OCI-LY3 (cell line): ENCODE results near the gene PNKP.

ENCODE experiments used
- H2AFZ ChIP-seq: fragments of 200-600, 300-600 bp; shearing (Covaris generic); 2 replicates; pipeline ENCODE4 v1.6.0; 2014; ENCODE audit warnings: antibody characterized with exemption, low read depth, low read length
- H3K27ac ChIP-seq: fragments of 200-600, 300-600 bp; sonication (generic); 2 replicates; pipeline ENCODE4 v1.5.1; 2014; ENCODE audit warnings: mild to moderate bottlenecking, low read length, moderate library complexity, mixed read lengths
- H3K27me3 ChIP-seq: fragments of 200-600, 300-600 bp; sonication (generic); 2 replicates; pipeline ENCODE4 v1.6.1; 2014; ENCODE audit warnings: low read depth, low read length, mixed read lengths
- H3K36me3 ChIP-seq: fragments of 200-600, 300-600 bp; sonication (generic); replicated peaks from 2 replicates; pipeline ENCODE3; 2014; ENCODE audit warnings: low read depth, low read length, mixed read lengths
- H3K4me1 ChIP-seq: fragments of 300-600, 200-600 bp; sonication (generic); 2 replicates; pipeline ENCODE4 v1.6.1; 2014; ENCODE audit warnings: low read length, mixed read lengths
- H3K4me2 ChIP-seq: fragments of 200-600, 300-600 bp; sonication (generic); 2 replicates; pipeline ENCODE4 v1.6.1; 2014; ENCODE audit warnings: low read length, mixed read lengths
- H3K4me3 ChIP-seq: fragments of 300-600, 200-600 bp; sonication (generic); 2 replicates; pipeline ENCODE4 v1.5.1; 2014; ENCODE audit warnings: antibody characterized with exemption, mild to moderate bottlenecking, low read length, moderate library complexity
- H3K79me2 ChIP-seq: fragments of 300-600, 200-600 bp; shearing (Covaris generic); 2 replicates; pipeline ENCODE4 v1.6.1; 2014; ENCODE audit warnings: mild to moderate bottlenecking, low read length, mixed read lengths
- H3K9ac ChIP-seq: fragments of 300-600, 200-600 bp; shearing (Covaris generic); 2 replicates; pipeline ENCODE4 v1.6.0; 2014; ENCODE audit warnings: mild to moderate bottlenecking, low read length, moderate library complexity
- H3K9me3 ChIP-seq: fragments of 200-600, 300-600 bp; shearing (Covaris generic); 2 replicates; pipeline ENCODE4 v1.6.1; 2014; ENCODE audit warnings: low read length, mixed read lengths; ENCODE audit not compliant: insufficient read depth
- H4K20me1 ChIP-seq: fragments of 200-600, 300-600 bp; sonication (generic); 2 replicates; pipeline ENCODE4 v1.6.1; 2016; ENCODE audit warnings: low read length, mixed read lengths; ENCODE audit not compliant: insufficient read depth
- EZH2phosphoT487 ChIP-seq: fragments of 200-600 bp; shearing (Covaris generic); IDR thresholded peaks from 2 replicates; pipeline ENCODE4 v1.6.1; 2018; ENCODE audit warnings: antibody characterized with exemption, mixed run types, low read depth
- TF ChIP-seq, protein P1 (sequence below): fragments of 200-600, 300-600 bp; sonication (generic); IDR thresholded peaks from 2 replicates; pipeline ENCODE4 v1.5.1; 2014; ENCODE audit warnings: antibody characterized with exemption, low read length, low read depth

PNKP gene

DNA sequence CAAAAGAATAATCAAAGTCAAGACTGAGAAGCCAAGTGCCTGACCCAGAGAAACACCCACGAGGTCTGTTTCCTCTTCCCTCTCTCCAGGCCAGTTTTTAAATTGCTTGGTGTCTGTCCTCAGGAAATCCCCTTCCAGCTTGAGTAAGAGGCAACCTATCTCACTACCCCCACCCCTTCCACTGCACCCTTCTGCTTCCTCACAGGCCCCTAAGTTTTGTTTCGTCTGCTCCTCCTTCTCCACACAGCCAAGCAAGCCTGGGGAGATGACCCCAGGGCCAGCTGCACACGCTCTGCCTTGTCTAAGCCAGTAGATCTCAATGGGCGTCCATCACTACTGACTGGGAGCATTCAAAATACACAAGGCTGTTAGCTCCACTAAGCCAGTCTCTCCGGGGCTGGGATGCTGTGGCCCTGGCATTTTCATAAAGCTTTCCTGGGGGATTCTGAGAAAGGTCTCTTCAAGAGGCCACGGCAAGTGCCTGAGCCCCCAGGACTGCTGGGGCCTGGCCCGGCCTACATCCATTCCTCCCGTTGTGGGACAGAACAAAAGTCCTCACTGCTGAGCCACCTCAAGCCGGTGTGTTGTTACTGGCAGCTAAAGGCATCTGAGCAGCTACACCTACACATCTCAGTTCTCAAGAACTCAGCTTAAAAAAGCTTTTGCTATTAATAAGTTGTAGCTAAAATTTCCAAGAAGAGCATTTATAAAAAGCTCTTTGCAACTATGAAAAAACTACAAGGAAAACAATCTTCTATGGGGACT is 44.2 kb upstream of the PNKP start:
- peaks cover 72% of the 10 kb centered on the region for H3K79me2 ChIP-seq
- peak overlapping the region; percentile 89 for H3K9ac ChIP-seq
- peaks cover 75% of the 10 kb centered on the region for H3K36me3 ChIP-seq
- H3K4me3 ChIP-seq, result peak overlapping the region; percentile 44
- peaks cover 80% of the 10 kb centered on the region for H3K4me1 ChIP-seq
- H3K27ac ChIP-seq, result peak overlapping the region; percentile 95
- peak overlapping the region; percentile 75 for H3K4me2 ChIP-seq
- H3K9me3 ChIP-seq, result no peaks in the 10 kb centered on the region
- TF ChIP-seq, protein P1, sequence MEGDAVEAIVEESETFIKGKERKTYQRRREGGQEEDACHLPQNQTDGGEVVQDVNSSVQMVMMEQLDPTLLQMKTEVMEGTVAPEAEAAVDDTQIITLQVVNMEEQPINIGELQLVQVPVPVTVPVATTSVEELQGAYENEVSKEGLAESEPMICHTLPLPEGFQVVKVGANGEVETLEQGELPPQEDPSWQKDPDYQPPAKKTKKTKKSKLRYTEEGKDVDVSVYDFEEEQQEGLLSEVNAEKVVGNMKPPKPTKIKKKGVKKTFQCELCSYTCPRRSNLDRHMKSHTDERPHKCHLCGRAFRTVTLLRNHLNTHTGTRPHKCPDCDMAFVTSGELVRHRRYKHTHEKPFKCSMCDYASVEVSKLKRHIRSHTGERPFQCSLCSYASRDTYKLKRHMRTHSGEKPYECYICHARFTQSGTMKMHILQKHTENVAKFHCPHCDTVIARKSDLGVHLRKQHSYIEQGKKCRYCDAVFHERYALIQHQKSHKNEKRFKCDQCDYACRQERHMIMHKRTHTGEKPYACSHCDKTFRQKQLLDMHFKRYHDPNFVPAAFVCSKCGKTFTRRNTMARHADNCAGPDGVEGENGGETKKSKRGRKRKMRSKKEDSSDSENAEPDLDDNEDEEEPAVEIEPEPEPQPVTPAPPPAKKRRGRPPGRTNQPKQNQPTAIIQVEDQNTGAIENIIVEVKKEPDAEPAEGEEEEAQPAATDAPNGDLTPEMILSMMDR, result no peak
- TF ChIP-seq EZH2phosphoT487, result no peak
- no peaks in the 10 kb centered on the region for H3K27me3 ChIP-seq
- H4K20me1 ChIP-seq, result no peaks in the 10 kb centered on the region
- H2AFZ ChIP-seq, result no peak overlapping the region

DNA sequence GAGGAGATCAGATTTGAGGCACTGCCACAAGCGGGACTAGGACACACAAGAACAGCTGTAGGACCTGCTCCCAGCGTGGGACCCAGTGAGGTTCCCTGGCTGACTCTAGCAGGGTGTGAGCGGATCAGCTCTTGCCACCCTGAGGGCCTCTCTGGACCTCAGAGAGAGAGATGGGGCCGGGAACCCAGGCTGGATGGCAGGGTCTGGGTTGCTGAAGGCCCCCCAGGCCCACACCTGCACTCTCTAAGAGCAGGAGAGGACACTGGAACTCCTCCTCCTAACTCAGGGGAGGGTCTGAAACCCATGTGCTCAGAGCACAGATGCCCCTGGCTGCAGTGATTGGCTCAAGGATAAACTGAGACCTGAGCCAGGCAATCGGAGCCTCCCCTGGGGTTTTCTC is 42.8 kb upstream of the PNKP start:
- peaks cover 91% of the 10 kb centered on the region for H3K4me1 ChIP-seq

DNA sequence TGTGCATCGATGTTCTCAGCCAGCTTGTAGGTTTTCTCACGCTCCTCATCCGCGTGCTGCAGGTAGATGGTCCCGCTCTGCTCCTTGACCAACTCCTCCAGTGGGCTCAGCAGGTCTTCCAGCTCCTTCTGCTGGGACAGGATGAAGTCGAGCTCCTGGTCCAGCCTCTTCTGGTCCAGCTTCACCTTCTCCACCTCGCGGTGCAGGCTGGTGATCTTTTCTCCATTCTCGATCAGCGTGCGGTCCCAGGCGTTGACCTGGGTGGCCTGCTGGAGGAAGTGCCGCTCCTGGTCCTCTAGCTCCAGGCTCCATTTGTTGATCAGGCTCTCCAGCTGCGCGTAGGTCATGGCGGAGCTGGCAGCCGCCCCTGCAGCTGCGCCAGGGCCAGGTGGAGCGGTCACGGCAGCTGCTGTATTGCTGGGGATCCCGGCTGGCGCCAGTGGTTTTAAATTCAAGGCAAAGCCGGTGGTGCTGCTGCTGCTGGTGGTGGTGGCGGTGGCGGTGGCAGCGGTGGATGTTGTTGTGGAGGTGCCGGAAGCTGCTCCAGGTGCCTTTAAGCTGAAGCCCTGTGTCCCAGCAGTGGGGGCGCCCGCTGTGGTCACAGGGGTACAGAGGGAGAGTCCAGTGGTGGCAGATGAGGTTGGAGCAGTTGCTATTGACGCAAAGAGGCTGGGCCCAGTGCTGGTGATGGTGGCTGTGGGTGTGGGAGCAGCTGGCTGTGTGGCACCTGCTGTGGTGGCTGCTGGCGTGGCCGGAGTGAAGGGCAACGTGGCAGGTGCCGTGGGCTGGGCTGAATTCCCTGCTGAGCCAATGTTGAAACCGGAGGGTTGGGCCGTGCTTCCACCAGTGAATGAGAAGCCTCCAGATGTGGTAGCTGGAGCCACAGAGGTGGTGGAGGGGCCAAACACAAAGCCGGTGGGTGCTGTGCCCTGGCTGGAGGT is 41.4 kb upstream of the PNKP start:
- Histone ChIP-seq H3K9ac (no peak overlapping the region), H3K9me3 (no peaks in the 10 kb centered on the region), H3K27me3 (no peaks in the 10 kb centered on the region), H3K4me3 (no peak overlapping the region), H3K27ac (peak overlapping the region; percentile 95), H3K4me1 (peaks cover 96% of the 10 kb centered on the region), H3K4me2 (no peak overlapping the region), H4K20me1 (no peaks in the 10 kb centered on the region), H3K36me3 (peaks cover 65% of the 10 kb centered on the region), H2AFZ (no peak overlapping the region), H3K79me2 (peaks cover 54% of the 10 kb centered on the region)
- TF ChIP-seq, protein P1, result no peak
- TF ChIP-seq EZH2phosphoT487, result no peak

More for the DNA sequence above, 42.8 kb upstream of the PNKP start:
- H4K20me1 ChIP-seq, result no peaks in the 10 kb centered on the region
- H3K9me3 ChIP-seq, result no peaks in the 10 kb centered on the region
- H3K79me2 ChIP-seq, result peaks cover 64% of the 10 kb centered on the region
- no peaks in the 10 kb centered on the region for H3K27me3 ChIP-seq
- H2AFZ ChIP-seq, result no peak overlapping the region
- H3K4me2 ChIP-seq, result peak overlapping the region; percentile 75
- no peak for TF ChIP-seq EZH2phosphoT487
- TF ChIP-seq, protein P1, result no peak
- peak overlapping the region; percentile 95 for H3K27ac ChIP-seq
- H3K36me3 ChIP-seq, result peaks cover 75% of the 10 kb centered on the region
- no peak overlapping the region for H3K4me3 ChIP-seq
- peak overlapping the region; percentile 27; the same call in 1 of the 2 replicates for H3K9ac ChIP-seq
